ENCODE results near the gene TBX18. TPM values are rescaled to one million over a fixed set of nuclear protein-coding genes. Genes with fewer than 3 reads are reported as not detected.

The TBX18 gene
- total RNA-seq, 1 donor from 2014 or later: 0.23 TPM

- H3K4me3 ChIP-seq (ENCODE audit: low read depth, low read length): no peak overlapping the region
- TF ChIP-seq, protein P1, sequence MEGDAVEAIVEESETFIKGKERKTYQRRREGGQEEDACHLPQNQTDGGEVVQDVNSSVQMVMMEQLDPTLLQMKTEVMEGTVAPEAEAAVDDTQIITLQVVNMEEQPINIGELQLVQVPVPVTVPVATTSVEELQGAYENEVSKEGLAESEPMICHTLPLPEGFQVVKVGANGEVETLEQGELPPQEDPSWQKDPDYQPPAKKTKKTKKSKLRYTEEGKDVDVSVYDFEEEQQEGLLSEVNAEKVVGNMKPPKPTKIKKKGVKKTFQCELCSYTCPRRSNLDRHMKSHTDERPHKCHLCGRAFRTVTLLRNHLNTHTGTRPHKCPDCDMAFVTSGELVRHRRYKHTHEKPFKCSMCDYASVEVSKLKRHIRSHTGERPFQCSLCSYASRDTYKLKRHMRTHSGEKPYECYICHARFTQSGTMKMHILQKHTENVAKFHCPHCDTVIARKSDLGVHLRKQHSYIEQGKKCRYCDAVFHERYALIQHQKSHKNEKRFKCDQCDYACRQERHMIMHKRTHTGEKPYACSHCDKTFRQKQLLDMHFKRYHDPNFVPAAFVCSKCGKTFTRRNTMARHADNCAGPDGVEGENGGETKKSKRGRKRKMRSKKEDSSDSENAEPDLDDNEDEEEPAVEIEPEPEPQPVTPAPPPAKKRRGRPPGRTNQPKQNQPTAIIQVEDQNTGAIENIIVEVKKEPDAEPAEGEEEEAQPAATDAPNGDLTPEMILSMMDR (conservative IDR thresholded peaks at IDR 0.05; ENCODE audit: low read depth, low read length): no peak
- DNase-seq (ENCODE audit: low read depth): no peak
Observed at GRCh38 chr6:84752118-84752850, 12.1 kb downstream of the TBX18 start.

DNA sequence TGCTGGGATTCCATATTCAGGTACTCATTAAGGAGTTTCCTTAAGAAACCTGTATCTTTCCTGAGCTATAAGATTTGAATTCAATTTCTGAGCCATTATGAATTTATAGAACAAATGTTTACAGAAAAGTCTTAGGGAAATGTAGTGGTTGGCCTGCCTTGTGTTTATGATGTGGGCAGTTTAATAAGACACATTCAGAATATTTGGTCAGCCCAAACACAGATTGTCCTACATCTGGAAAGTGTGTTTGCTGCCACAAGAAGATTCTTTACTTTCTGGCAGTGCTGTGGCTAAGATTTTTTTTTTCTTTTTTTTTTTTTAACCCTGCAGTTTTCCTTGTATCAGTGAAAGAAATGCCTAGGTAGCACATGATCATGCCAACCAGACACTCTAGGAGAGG is 15.2 kb downstream of the TBX18 start:
- no peak overlapping the region for H3K4me3 ChIP-seq (ENCODE audit: low read depth, low read length)
- TF ChIP-seq, protein P1 (conservative IDR thresholded peaks at IDR 0.05; ENCODE audit: low read depth, low read length): no peak
- DNase-seq (ENCODE audit: low read depth): no peak

DNA sequence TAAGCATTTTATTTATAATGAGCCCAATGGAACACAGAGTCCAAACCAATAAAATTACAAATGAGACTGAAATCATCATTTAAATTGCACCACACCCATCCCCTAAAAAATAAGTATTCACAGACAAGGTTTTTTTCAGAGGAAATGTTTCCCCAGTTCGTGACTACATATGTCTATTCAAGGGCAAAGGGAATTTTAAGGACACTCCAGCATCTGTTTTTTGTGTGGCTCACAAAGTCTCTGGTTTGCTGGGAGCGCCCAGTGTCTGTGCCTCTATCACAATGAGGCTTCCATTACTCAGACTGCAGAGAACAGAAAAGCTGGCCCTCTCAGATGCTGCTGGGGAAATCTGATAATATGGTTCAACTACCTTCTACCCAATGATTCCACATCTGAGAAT is 16.0 kb downstream of the TBX18 start:
- no peak for DNase-seq (ENCODE audit: low read depth)
- TF ChIP-seq, protein P1 (conservative IDR thresholded peaks at IDR 0.05; ENCODE audit: low read depth, low read length): no peak
- no peak overlapping the region for H3K4me3 ChIP-seq (ENCODE audit: low read depth, low read length)

DNA sequence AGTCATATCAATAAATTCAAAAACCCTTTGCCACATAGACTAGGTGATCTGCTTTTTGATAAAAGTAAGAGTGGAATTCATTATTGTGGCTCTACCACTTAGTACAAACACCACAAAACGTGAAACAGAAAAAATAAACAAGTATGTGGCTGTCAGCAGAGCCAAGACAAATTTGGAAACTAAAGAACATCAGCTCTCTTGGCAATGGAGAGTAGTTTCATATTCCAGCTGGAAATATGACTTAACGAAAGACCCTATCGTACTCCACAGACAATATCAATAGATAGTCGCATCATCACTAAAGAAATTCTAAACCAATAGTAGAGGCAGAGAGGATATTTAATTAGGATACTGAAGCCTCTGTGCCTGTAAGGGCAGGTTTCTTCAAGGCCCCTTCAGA is 20.8 kb downstream of the TBX18 start:
- H3K4me3 ChIP-seq (ENCODE audit: low read depth, low read length): no peak overlapping the region
- TF ChIP-seq, protein P1 (conservative IDR thresholded peaks at IDR 0.05; ENCODE audit: low read depth, low read length): no peak

GRCh38 chr6:84740385-84740784 is 24.0 kb downstream of the TBX18 start:
- TF ChIP-seq, protein P1 (conservative IDR thresholded peaks at IDR 0.05; ENCODE audit: low read depth, low read length): no peak
- H3K4me3 ChIP-seq (ENCODE audit: low read depth, low read length): no peak overlapping the region
- no peak for DNase-seq (ENCODE audit: low read depth)

More for the DNA sequence above, 20.8 kb downstream of the TBX18 start:
- no peak for DNase-seq (ENCODE audit: low read depth)

DNA sequence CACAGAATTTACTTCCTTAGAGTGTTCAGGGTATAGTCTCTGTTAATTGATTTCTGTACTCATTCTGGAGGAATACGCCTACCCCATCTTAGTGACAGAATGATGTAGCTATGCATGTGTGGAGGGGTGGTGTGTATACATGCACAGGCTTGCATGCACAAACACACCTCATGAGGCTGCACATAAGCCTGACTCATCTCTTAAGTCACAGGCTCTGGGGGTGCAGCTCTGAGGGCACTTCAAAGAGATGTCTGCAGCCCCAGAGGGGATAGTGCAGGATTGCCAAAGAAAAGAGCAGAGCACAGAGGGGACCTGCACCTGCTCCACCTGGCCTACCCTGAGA is 24.6 kb downstream of the TBX18 start:
- no peak overlapping the region for H3K4me3 ChIP-seq (ENCODE audit: low read depth, low read length)
- DNase-seq (ENCODE audit: low read depth): no peak
- TF ChIP-seq, protein P1 (conservative IDR thresholded peaks at IDR 0.05; ENCODE audit: low read depth, low read length): no peak
